Endothelial cell of hepatic sinusoid (primary cell): ENCODE data around the gene UTY.

ENCODE experiments used
- in situ Hi-C: cut with HindIII; loops from 2 replicates; pipeline ENCODE4 v1.10.0; 2017; ENCODE audit warnings: low sequenced_read_pairs

UTY gene

GRCh38 chrY:13416869-13417661 lies 62.8 kb downstream of the UTY start:
- in situ Hi-C loops: no loop called here

DNA sequence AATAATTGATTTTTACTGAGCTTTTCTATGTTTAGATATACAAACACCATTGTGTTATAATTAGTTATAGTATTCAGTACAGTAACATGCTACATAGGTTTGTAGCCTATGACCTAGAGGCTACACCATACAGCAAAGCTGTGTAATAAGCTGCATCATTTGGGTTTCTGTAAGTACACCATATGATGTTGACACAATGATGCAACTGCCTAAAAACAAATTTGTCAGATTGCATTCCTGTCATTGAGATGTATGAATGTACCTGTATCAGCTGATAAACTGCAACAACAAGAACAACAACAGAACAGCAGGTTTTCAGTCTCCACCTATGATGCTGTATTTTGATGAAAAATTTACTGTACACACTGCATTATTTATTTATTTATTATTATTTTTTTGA lies 64.3 kb downstream of the UTY start:
- in situ Hi-C loops: no loop called here

- in situ Hi-C loops: no loop called here
These were observed 81.0 kb downstream of the UTY start for GRCh38 chrY:13398876-13399275.

DNA sequence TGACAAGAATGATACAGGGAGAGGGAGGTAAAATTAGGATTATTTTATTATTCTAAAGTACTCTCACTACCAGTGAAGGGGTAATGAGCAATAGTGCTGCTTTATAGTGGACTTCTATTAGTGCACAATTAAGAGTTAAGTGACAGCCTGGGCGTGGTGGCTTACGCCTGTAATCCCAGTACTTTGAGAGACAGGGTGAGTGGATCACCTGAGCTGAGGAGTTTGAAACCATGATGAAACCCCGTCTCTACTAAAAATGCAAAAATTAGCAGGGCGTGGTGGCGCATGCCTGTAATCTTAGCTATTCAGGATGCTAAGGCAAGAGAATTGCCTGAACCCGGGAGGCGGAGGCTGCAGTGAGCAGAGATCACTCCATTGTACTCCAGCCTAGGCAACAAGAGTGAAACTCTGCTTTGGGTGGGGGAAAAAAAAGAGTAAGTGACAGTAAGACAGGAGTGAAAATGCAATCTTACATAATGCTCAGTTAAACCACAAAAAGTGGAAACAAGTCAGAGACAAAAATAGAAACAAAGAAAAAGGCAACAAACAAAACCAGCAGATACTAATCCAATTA lies 98.6 kb downstream of the UTY start:
- in situ Hi-C loops: no loop called here

DNA sequence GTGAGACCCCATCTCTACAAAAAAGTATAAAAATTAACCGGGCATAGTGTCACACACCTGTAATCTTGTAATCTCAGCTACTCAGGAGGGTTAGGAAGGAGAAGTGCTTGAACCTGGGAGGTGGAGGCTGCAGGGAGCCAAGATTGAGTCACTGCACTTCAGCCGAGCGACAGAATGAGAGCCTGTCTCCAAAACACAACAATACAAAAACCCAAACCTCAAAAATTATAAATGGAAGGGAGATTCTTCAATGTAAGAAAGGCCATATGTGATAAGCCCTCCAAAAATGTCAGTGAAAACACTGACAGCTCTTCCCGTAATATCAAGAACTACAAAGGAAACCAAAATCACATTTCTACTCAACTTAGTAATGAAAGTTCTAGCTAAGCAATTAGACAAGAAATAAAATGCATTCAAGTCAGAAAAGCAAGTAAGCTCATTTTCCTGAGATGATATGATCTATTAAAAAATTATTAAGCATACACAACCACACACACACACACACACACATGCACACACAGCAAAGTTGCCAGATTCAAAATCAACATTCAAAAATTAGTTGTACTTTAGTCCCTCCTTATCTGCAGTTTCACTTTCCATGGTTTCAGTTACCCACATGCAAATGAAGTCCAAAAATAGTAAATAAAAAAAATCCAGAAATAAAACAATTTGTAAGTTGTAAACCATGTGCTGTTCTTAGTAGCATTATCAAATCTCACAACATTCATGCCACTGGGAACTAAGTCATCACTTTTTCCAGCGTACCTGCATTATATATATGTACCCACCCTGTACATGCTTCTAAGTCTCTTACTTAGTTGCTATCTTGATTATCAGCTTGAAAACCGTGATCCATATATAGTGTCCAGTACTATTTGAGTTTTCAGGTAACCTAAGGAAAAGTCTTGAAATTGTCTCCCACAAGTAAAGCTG lies 108.7 kb downstream of the UTY start:
- in situ Hi-C loops: no loop called here

DNA sequence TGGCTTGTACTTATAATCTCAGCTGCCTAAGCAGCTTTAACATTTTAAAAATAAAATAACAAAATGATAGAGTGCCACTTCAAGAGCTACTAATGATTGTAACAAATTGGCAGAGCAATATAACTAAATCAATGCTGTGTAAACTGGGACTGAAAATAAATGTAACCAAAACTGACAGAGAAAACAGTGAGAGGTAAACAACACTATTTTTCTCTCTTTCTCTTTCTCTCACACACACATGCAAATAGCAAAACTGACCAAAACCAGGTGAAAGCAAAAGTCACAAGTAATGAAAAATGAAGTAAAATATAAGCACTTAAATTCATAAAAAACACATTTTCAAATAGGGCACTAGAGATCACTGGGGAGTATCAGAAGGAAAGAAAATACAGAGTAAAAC lies 109.6 kb downstream of the UTY start:
- in situ Hi-C loops: no loop called here

- in situ Hi-C loops: no loop called here
These were observed 111.4 kb downstream of the UTY start for GRCh38 chrY:13368513-13368845.

GRCh38 chrY:13363641-13364040 lies 116.2 kb downstream of the UTY start:
- in situ Hi-C loops: no loop called here

DNA sequence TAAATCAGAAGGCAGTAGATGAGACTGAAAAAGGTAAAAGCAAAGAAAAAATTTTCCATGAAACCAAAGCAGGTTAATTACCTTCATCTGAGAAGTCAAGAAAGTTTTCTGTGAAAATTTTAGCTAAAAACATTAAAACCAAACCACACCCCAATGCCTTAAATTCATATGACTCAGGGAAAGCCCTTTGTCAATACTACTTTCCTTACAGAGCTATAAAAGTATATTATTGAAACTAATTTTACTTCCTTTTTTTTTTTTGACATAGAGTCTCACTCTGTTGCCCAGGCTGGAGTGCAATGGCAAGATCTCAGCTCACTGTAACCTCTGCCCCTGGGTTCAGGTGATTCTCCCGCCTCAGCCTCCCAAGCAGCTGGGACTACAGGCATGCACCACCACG lies 117.2 kb downstream of the UTY start:
- in situ Hi-C loops: no loop called here

GRCh38 chrY:13361656-13362636 lies 117.9 kb downstream of the UTY start:
- in situ Hi-C loops: no loop called here

DNA sequence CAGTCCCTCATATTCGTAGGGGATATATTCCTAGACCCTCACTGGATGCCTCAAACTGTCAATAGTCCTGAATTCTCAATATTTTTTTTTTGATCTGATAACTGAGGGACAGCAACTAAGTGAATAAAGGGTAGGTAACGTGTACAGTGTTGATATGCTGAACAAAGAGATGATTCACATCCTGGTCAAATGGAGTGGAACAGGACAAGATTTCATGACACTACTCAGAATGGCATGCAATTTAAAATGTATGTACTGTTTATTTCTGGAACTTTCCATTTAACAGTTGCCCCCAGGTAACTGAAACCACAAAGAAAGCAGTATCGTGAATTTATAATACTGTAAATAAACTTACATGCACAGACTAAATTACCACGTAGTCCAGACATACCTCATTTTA lies 128.4 kb downstream of the UTY start:
- in situ Hi-C loops: no loop called here

DNA sequence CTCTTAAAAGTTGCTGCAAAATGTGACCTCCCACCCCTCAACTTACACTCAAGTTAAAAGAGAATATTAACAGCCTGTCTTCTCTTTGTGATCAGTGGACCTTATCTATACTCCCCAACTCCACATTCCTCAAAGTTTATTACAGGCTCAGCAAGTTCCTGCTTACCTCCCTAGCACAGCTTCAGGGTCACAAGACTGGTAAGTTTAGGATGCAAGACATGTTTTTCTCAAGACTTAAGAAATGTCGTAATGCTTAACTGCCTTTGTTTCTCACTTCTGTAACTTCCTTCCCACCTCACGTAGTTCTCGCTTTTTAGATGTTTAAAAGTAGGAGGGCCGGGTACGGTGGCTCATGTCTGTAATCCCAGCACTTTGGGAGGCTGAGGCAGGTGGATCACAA lies 132.7 kb downstream of the UTY start:
- in situ Hi-C loops: no loop called here

DNA sequence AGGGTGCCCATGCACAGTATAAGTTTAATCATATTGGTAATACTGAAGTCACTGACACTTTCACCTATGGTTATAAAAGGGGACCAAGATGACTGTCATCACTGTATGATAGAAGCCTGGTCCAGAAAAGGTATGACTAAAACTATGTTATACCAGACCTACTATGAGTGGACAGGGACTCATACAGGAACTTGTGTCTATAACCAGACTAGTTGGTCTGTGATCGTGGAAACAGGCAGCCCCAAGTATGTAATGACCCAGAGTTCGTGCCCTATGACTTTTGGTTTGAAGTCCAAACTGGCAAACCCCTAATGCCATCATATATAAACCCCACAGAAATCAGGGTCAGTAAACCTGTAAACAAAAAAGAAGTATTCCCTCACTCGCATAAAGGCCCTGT lies 134.3 kb downstream of the UTY start:
- in situ Hi-C loops: no loop called here

DNA sequence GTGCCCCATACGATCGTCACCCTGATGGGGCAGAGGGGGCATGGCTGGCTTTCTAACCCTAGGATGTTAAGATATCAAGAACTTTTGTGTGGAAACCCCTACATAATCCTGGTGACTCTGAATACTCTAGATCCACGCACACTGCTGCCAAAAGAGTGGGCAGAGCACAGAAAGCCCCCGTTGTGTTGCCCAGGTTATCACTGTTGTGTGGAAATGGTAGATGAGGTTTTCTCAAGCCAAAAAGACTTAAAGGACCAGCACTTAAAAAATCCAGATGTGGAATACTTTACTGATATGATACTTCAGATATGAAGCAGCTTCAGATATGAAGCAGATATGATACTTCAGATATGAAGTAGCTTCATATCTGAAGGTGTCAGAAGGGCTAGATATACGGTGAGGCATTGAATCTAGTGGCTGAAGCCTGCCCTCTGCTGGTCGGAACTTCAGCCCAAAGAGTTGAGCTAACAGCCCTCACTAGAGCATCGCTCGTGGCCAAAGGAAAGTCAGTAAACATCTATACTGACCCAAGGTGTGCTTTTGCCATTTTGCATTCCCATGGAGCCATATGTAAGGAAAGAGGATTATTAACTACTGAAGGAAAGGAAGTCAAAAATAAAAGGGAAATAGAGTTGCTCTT lies 136.4 kb downstream of the UTY start:
- in situ Hi-C loops: no loop called here

GRCh38 chrY:13339939-13340338 lies 139.9 kb downstream of the UTY start:
- in situ Hi-C loops: no loop called here

- in situ Hi-C loops: no loop called here
These were observed 140.5 kb downstream of the UTY start for GRCh38 chrY:13339381-13339780.

GRCh38 chrY:13338711-13339110 lies 141.1 kb downstream of the UTY start:
- in situ Hi-C loops: no loop called here

GRCh38 chrY:13337934-13338333 lies 141.9 kb downstream of the UTY start:
- in situ Hi-C loops: no loop called here

DNA sequence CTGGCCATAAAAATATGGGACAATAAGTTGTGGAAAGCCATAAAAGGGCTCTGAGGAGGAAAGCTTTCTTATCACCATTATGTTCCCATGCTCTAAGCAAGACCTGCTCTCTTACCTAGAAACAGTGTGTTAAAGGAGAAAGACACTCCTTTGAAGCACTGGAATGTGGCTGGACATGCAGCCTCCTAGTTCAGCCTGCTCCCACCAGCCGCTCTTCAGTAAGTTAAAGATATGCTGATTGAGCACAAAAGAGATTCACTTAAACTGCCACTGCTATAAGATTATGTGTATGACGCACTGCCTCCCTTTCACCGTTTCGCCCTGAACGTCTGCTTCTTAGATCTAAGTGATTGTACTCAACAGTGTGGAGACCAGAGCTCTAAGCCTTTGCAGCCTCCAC lies 146.0 kb downstream of the UTY start:
- in situ Hi-C loops: no loop called here

DNA sequence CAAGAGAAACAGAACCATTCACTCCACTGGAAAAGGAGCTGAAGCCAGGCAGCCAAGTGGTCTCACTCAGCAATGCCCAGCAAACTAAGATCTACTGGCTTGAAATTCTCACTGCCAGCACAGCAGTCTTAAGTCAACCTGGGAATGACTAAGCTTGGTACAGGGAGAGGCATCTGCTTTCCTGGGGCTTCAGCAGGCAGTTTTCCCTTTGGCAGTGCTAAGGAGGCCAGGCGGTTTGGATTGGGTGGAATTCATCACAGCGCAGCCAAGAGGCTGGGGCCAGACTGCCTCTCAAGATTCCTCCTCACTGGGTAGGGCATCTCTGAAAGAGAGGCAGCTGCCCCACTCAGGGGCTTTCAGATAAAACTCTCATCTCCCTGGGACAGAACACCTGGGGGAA lies 149.2 kb downstream of the UTY start:
- in situ Hi-C loops: no loop called here
